ENCODE measurements around the gene PLBD2. TPM values are rescaled to one million over a fixed set of nuclear protein-coding genes. Genes with fewer than 3 reads are reported as not detected.

Gene PLBD2
- total RNA-seq, 1 donor from 2014 or later = 102 TPM

- no peak overlapping the region for H3K27ac Mint-ChIP-seq (ENCODE audit: unreplicated experiment)
Measured at GRCh38 chr12:113414519-113415038, 56.2 kb downstream of the PLBD2 start.

GRCh38 chr12:113416091-113416754, 57.8 kb downstream of the PLBD2 start:
- H3K4me3 Mint-ChIP-seq (ENCODE audit: unreplicated experiment) = no peak overlapping the region
- peak; percentile 53 for DNase-seq (ENCODE audit: low spot score)
- no peaks in the 10 kb centered on the region for H3K4me1 Mint-ChIP-seq (ENCODE audit: low read depth)
- H3K27me3 Mint-ChIP-seq (ENCODE audit: low read depth) = peaks cover 5% of the 10 kb centered on the region
- H3K9me3 Mint-ChIP-seq (ENCODE audit: low read depth) = no peaks in the 10 kb centered on the region
- H3K27ac Mint-ChIP-seq (ENCODE audit: unreplicated experiment) = no peak overlapping the region
- TF ChIP-seq CTCF (IDR thresholded peaks at IDR 0.05) = no peak
- H3K36me3 Mint-ChIP-seq (ENCODE audit: low read depth) = no peaks in the 10 kb centered on the region

More at GRCh38 chr12:113414519-113415038, 56.2 kb downstream of the PLBD2 start:
- peak; percentile 38 for DNase-seq (ENCODE audit: low spot score)
- no peak overlapping the region for H3K4me3 Mint-ChIP-seq (ENCODE audit: unreplicated experiment)
- TF ChIP-seq CTCF (IDR thresholded peaks at IDR 0.05) = no peak
- H3K27me3 Mint-ChIP-seq (ENCODE audit: low read depth) = peaks cover 17% of the 10 kb centered on the region
- no peaks in the 10 kb centered on the region for H3K4me1 Mint-ChIP-seq (ENCODE audit: low read depth)
- no peaks in the 10 kb centered on the region for H3K36me3 Mint-ChIP-seq (ENCODE audit: low read depth)
- no peaks in the 10 kb centered on the region for H3K9me3 Mint-ChIP-seq (ENCODE audit: low read depth)

- H3K36me3 Mint-ChIP-seq (ENCODE audit: low read depth) = peaks cover 2% of the 10 kb centered on the region
- peaks cover 1% of the 10 kb centered on the region for H3K27me3 Mint-ChIP-seq (ENCODE audit: low read depth)
- H3K4me1 Mint-ChIP-seq (ENCODE audit: low read depth) = peaks cover 18% of the 10 kb centered on the region
- no peak for TF ChIP-seq CTCF (IDR thresholded peaks at IDR 0.05)
- no peak overlapping the region for H3K4me3 Mint-ChIP-seq (ENCODE audit: unreplicated experiment)
- no peaks in the 10 kb centered on the region for H3K9me3 Mint-ChIP-seq (ENCODE audit: low read depth)
- no peak overlapping the region for H3K27ac Mint-ChIP-seq (ENCODE audit: unreplicated experiment)
- peak; percentile 72 for DNase-seq (ENCODE audit: low spot score)
Measured at GRCh38 chr12:113418213-113418879, 60.0 kb downstream of the PLBD2 start.

GRCh38 chr12:113420996-113421595, 62.7 kb downstream of the PLBD2 start:
- DNase-seq (ENCODE audit: low spot score) = no peak
- TF ChIP-seq CTCF (IDR thresholded peaks at IDR 0.05) = no peak
- Mint-ChIP-seq H3K4me1 (ENCODE audit: low read depth) (peaks cover 20% of the 10 kb centered on the region), H3K9me3 (ENCODE audit: low read depth) (no peaks in the 10 kb centered on the region), H3K27ac (ENCODE audit: unreplicated experiment) (no peak overlapping the region), H3K27me3 (ENCODE audit: low read depth) (peaks cover 3% of the 10 kb centered on the region), H3K36me3 (ENCODE audit: low read depth) (peaks cover 2% of the 10 kb centered on the region), H3K4me3 (ENCODE audit: unreplicated experiment) (no peak overlapping the region)

Measured in chondrocyte (in vitro differentiated cells).